HEK293 (cell line): ENCODE data around the gene LBH.

Experiments
- IKZF3 ChIP-seq: fragments of 450-650 bp; IDR thresholded peaks from 2 replicates; pipeline ENCODE4 v1.5.0; 2018; ENCODE audit warnings: missing biosample characterization, mild to moderate bottlenecking, missing genetic modification characterization, moderate library complexity
- KLF16 ChIP-seq: fragments of 450-650 bp; formaldehyde crosslinking; IDR thresholded peaks from 2 replicates; pipeline ENCODE4 v1.5.1; 2017; ENCODE audit warnings: missing biosample characterization, missing genetic modification characterization
- MZF1 ChIP-seq: fragments of 450-650 bp; formaldehyde crosslinking; IDR thresholded peaks from 2 replicates; pipeline ENCODE4 v1.5.1; 2017; ENCODE audit warnings: missing biosample characterization, missing genetic modification characterization, borderline replicate concordance
- YY1 ChIP-seq: fragments of 450-650 bp; formaldehyde crosslinking; IDR thresholded peaks from 2 replicates; pipeline ENCODE4 v1.5.1; 2018; ENCODE audit warnings: missing biosample characterization, missing genetic modification characterization
- ZNF138 ChIP-seq: fragments of 450-650 bp; formaldehyde crosslinking; IDR thresholded peaks from 2 replicates; pipeline ENCODE4 v1.5.1; 2016; ENCODE audit warnings: missing biosample characterization, missing genetic modification characterization, borderline replicate concordance
- ZNF548 ChIP-seq: fragments of 450-650 bp; formaldehyde crosslinking; IDR thresholded peaks from 2 replicates; pipeline ENCODE4 v1.5.1; 2016; ENCODE audit warnings: missing biosample characterization, missing genetic modification characterization
- ZNF670 ChIP-seq: fragments of 450-650 bp; formaldehyde crosslinking; IDR thresholded peaks from 2 replicates; pipeline ENCODE4 v1.5.1; 2016; ENCODE audit warnings: missing biosample characterization, missing genetic modification characterization, low read depth
- TF ChIP-seq, protein P1 (sequence below): fragments of 450-650 bp; formaldehyde crosslinking; IDR thresholded peaks from 2 replicates; pipeline ENCODE4 v1.5.1; 2016; ENCODE audit warnings: missing biosample characterization, missing genetic modification characterization
- TF ChIP-seq, protein P2 (sequence below): fragments of 450-650 bp; formaldehyde crosslinking; IDR thresholded peaks from 2 replicates; pipeline ENCODE4 v1.5.1; 2016; ENCODE audit warnings: missing biosample characterization, missing genetic modification characterization, low read depth
- TF ChIP-seq, protein P3 (sequence below): fragments of 450-650 bp; formaldehyde crosslinking; IDR thresholded peaks from 2 replicates; pipeline ENCODE4 v1.5.1; 2016; ENCODE audit warnings: missing biosample characterization, missing genetic modification characterization
- TF ChIP-seq, protein P4 (sequence below): fragments of 450-650 bp; formaldehyde crosslinking; IDR thresholded peaks from 2 replicates; pipeline ENCODE4 v1.5.1; 2016; ENCODE audit warnings: missing biosample characterization, missing genetic modification characterization
- TF ChIP-seq, protein P5 (sequence below): fragments of 450-650 bp; formaldehyde crosslinking; IDR thresholded peaks from 2 replicates; pipeline ENCODE4 v1.5.1; 2016; ENCODE audit warnings: missing biosample characterization, missing genetic modification characterization
- TF ChIP-seq, protein P6 (sequence below): fragments of 450-650 bp; IDR thresholded peaks from 2 replicates; pipeline ENCODE4 v1.5.1; 2018; ENCODE audit warnings: missing biosample characterization, mild to moderate bottlenecking, missing genetic modification characterization

DNA sequence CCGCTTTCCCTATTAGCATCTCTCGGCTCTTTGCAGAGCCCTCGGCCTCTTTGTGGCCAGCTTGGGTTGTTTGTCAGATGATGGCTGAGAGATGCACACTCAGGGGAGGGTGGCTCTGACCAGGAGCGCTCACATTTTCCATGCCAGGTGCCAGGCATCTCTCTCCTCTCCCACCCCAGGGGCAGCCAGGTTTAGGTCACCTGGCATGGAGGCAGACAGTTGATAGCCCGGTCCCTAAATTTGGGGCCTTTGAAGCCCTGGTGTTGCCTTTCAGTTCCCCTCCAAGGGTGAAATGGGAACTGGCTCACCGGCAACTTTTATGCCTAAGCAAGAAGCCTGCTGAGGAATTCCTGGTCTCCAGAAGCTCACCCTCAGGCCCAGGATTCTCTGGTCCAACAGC is 19.1 kb downstream of the LBH start:
- TF ChIP-seq ZNF670 (tag by site-specific recombination): no peak
- TF ChIP-seq, protein P1, sequence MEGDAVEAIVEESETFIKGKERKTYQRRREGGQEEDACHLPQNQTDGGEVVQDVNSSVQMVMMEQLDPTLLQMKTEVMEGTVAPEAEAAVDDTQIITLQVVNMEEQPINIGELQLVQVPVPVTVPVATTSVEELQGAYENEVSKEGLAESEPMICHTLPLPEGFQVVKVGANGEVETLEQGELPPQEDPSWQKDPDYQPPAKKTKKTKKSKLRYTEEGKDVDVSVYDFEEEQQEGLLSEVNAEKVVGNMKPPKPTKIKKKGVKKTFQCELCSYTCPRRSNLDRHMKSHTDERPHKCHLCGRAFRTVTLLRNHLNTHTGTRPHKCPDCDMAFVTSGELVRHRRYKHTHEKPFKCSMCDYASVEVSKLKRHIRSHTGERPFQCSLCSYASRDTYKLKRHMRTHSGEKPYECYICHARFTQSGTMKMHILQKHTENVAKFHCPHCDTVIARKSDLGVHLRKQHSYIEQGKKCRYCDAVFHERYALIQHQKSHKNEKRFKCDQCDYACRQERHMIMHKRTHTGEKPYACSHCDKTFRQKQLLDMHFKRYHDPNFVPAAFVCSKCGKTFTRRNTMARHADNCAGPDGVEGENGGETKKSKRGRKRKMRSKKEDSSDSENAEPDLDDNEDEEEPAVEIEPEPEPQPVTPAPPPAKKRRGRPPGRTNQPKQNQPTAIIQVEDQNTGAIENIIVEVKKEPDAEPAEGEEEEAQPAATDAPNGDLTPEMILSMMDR: no peak
- TF ChIP-seq, protein P2, sequence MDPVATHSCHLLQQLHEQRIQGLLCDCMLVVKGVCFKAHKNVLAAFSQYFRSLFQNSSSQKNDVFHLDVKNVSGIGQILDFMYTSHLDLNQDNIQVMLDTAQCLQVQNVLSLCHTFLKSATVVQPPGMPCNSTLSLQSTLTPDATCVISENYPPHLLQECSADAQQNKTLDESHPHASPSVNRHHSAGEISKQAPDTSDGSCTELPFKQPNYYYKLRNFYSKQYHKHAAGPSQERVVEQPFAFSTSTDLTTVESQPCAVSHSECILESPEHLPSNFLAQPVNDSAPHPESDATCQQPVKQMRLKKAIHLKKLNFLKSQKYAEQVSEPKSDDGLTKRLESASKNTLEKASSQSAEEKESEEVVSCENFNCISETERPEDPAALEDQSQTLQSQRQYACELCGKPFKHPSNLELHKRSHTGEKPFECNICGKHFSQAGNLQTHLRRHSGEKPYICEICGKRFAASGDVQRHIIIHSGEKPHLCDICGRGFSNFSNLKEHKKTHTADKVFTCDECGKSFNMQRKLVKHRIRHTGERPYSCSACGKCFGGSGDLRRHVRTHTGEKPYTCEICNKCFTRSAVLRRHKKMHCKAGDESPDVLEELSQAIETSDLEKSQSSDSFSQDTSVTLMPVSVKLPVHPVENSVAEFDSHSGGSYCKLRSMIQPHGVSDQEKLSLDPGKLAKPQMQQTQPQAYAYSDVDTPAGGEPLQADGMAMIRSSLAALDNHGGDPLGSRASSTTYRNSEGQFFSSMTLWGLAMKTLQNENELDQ (tag by site-specific recombination): no peak
- no peak for TF ChIP-seq IKZF3 (tag by site-specific recombination)
- TF ChIP-seq, protein P3, sequence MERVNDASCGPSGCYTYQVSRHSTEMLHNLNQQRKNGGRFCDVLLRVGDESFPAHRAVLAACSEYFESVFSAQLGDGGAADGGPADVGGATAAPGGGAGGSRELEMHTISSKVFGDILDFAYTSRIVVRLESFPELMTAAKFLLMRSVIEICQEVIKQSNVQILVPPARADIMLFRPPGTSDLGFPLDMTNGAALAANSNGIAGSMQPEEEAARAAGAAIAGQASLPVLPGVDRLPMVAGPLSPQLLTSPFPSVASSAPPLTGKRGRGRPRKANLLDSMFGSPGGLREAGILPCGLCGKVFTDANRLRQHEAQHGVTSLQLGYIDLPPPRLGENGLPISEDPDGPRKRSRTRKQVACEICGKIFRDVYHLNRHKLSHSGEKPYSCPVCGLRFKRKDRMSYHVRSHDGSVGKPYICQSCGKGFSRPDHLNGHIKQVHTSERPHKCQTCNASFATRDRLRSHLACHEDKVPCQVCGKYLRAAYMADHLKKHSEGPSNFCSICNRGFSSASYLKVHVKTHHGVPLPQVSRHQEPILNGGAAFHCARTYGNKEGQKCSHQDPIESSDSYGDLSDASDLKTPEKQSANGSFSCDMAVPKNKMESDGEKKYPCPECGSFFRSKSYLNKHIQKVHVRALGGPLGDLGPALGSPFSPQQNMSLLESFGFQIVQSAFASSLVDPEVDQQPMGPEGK (tag by site-specific recombination): no peak
- TF ChIP-seq KLF16 (tag by site-specific recombination): no peak
- no peak for TF ChIP-seq YY1 (tag by site-specific recombination)
- no peak for TF ChIP-seq ZNF548 (tag by site-specific recombination)
- TF ChIP-seq, protein P4, sequence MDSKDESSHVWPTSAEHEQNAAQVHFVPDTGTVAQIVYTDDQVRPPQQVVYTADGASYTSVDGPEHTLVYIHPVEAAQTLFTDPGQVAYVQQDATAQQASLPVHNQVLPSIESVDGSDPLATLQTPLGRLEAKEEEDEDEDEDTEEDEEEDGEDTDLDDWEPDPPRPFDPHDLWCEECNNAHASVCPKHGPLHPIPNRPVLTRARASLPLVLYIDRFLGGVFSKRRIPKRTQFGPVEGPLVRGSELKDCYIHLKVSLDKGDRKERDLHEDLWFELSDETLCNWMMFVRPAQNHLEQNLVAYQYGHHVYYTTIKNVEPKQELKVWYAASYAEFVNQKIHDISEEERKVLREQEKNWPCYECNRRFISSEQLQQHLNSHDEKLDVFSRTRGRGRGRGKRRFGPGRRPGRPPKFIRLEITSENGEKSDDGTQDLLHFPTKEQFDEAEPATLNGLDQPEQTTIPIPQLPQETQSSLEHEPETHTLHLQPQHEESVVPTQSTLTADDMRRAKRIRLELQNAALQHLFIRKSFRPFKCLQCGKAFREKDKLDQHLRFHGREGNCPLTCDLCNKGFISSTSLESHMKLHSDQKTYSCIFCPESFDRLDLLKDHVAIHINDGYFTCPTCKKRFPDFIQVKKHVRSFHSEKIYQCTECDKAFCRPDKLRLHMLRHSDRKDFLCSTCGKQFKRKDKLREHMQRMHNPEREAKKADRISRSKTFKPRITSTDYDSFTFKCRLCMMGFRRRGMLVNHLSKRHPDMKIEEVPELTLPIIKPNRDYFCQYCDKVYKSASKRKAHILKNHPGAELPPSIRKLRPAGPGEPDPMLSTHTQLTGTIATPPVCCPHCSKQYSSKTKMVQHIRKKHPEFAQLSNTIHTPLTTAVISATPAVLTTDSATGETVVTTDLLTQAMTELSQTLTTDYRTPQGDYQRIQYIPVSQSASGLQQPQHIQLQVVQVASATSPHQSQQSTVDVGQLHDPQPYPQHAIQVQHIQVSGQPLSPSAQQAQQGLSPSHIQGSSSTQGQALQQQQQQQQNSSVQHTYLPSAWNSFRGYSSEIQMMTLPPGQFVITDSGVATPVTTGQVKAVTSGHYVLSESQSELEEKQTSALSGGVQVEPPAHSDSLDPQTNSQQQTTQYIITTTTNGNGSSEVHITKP (tag by site-specific recombination): no peak
- no peak for TF ChIP-seq MZF1 (tag by site-specific recombination)
- TF ChIP-seq, protein P5, sequence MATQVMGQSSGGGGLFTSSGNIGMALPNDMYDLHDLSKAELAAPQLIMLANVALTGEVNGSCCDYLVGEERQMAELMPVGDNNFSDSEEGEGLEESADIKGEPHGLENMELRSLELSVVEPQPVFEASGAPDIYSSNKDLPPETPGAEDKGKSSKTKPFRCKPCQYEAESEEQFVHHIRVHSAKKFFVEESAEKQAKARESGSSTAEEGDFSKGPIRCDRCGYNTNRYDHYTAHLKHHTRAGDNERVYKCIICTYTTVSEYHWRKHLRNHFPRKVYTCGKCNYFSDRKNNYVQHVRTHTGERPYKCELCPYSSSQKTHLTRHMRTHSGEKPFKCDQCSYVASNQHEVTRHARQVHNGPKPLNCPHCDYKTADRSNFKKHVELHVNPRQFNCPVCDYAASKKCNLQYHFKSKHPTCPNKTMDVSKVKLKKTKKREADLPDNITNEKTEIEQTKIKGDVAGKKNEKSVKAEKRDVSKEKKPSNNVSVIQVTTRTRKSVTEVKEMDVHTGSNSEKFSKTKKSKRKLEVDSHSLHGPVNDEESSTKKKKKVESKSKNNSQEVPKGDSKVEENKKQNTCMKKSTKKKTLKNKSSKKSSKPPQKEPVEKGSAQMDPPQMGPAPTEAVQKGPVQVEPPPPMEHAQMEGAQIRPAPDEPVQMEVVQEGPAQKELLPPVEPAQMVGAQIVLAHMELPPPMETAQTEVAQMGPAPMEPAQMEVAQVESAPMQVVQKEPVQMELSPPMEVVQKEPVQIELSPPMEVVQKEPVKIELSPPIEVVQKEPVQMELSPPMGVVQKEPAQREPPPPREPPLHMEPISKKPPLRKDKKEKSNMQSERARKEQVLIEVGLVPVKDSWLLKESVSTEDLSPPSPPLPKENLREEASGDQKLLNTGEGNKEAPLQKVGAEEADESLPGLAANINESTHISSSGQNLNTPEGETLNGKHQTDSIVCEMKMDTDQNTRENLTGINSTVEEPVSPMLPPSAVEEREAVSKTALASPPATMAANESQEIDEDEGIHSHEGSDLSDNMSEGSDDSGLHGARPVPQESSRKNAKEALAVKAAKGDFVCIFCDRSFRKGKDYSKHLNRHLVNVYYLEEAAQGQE (tag by site-specific recombination): no peak
- TF ChIP-seq, protein P6, sequence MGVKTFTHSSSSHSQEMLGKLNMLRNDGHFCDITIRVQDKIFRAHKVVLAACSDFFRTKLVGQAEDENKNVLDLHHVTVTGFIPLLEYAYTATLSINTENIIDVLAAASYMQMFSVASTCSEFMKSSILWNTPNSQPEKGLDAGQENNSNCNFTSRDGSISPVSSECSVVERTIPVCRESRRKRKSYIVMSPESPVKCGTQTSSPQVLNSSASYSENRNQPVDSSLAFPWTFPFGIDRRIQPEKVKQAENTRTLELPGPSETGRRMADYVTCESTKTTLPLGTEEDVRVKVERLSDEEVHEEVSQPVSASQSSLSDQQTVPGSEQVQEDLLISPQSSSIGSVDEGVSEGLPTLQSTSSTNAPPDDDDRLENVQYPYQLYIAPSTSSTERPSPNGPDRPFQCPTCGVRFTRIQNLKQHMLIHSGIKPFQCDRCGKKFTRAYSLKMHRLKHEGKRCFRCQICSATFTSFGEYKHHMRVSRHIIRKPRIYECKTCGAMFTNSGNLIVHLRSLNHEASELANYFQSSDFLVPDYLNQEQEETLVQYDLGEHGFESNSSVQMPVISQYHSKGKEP (tag by site-specific recombination): no peak
- TF ChIP-seq ZNF138 (tag by site-specific recombination): no peak
